Measurements from ENCODE around the gene RRM2.

RRM2 gene

DNA sequence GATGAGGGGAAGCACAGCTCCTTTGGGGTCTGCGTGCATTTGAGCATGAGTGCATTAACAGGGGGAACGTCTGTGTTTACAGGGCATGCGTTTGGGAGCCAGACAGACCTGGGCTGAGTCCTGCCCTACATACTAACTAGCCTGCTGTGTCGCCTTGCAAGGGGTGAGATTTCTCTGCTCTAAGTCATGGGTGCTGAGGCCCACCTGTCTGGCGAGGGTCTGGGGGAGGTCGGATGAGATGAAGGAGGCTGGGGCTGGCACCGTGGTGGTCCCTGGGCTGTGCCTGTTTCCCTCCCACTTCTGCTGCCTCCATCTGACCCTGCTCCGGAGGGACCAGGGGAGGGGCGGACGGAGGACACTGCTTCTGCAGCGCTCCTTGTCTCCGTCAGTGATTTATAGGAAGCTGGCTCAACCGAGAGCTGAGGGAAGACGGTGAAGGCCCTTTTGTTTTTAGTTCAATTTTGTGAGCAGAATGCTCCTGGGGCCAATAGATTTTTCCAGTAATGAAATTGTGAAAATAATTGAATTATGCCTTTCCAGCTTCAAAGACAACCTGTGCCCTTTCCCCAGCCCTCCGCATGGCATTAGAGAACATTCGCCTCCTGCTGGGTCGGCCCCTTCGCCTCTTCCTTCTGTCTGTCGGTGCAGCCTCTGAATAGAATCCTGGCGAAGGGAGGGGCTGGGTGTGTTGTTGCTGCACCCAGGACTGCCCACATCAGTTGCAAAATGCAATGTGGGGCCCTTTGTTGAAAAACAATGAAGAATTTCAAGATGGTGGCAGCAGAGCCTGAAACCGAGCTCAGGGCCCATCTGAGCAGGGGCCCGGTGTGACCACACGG lies 49.7 kb downstream of the RRM2 start:
- DNase-seq (ENCODE audit: insufficient read length, low spot score) (no peak), FAIRE-seq (no peak)
- no peak for TF ChIP-seq POLR2A (IDR thresholded peaks at IDR 0.05; ENCODE audit: low read depth, low read length)

DNA sequence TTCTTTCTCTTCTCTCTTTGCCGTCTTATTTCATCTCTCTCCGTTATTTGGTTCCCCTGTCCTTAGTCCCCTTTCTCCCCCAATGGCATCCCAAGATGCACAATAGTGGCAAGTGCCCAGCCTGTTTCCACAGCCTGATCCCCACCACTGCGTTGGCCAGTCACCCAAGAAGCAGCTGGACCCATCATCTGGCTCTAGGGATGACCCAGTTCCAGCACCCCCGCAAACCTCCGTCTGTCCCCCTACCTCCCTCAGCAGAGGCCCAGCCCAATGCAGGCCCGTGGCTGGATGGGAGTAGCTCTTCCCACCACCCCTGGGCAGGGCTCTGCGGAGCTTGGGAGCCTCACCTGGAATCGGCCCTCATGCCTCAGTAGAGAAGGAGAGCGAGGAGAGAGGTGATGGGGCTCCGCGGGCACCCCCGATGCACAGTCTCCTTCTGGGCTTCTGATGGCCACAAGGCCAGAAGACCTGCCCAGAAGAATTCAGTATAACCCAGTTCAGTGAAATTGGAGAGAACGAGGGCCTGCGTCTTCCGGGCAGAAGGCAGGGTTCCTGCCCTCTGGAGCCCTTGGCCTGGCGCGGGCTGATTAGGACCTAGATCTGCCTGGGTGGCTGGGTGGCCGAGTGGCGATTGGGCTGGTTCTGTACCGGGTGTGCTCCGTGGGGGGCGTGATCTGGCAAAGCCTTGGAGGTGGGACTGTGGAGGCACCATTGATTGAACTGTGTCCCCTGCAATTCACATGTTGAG lies 50.9 kb downstream of the RRM2 start:
- no peak for FAIRE-seq
- TF ChIP-seq POLR2A (IDR thresholded peaks at IDR 0.05; ENCODE audit: low read depth, low read length): no peak
- DNase-seq (ENCODE audit: insufficient read length, low spot score): no peak

DNA sequence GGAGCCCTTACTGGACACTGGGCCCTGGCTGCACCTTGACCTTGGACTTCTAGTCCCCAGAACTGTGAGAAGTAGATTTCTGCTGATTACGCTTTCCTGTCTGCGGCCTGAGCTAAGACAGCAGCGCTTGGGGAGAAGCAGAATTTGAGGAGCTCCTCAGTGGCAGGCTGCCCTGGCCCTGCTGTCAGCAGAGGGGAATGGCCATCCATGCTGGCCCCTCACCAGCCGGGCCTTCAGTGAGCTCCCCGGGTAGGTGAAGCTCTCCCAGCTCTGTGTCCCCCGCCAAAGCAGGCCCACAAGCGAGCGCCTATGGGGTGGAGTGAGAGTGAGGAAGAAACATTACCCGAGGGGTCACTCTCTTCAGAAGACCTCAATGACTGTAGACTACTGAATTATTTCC lies 51.6 kb downstream of the RRM2 start:
- DNase-seq (ENCODE audit: insufficient read length, low spot score) (no peak), FAIRE-seq (no peak)
- TF ChIP-seq POLR2A (IDR thresholded peaks at IDR 0.05; ENCODE audit: low read depth, low read length): no peak

DNA sequence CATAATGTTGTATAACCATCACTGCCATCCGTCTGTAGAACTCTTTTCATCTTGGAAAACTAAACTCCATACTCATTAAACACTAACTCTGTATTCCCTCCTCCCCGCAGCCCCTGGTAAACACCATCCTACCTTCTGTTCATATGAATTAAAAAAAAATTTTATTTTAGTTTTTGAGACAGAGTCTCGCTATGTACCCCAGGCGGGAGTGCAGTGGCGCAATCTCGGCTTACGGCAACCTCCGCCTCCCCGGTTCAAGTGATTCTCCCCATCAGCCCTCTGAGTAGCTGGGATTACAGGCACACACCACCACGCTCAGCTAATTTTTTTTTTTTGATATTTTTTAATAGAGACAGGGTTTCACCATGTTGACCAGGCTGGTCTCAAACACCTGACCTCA lies 52.9 kb downstream of the RRM2 start:
- FAIRE-seq: no peak
- no peak for TF ChIP-seq POLR2A (IDR thresholded peaks at IDR 0.05; ENCODE audit: low read depth, low read length)
- DNase-seq (ENCODE audit: insufficient read length, low spot score): no peak

DNA sequence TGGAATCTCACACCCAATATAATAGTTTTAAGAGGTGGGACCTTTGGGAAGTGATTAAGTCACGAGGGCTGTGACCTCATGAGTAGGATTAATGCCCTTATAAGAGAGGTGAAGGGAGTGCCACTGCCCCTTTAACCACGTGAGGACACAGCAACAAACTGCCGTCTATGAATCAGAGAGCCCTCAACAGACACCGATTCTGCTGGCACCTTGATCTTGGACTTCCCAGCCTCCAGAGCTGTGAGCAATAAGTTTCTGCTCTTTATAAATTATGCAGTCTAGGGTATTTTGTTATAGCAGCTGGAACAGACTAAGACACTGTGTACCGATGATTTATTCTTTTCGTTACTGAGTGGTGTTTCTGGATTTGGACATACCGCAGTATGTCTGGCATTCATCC lies 56.2 kb downstream of the RRM2 start:
- TF ChIP-seq POLR2A (IDR thresholded peaks at IDR 0.05; ENCODE audit: low read depth, low read length): no peak
- FAIRE-seq: no peak

DNA sequence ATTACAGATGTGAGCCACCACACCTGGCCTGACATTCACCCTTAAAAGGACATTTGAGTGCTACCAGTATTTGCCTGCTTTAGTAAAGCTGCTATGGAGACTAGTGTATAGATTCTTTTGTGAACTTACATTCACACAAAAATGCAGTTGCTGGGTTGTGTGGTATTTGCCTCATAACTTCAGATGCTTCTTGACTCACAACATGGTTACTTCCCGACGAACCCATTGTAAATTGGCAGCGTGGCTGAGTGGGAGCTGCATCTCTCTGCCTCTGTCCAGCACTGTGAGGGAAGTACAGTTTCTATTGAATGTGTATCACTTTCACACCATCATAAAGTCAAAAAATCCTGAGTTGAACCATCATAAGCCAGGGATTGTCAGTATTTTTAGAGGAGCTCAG lies 56.9 kb downstream of the RRM2 start:
- DNase-seq (ENCODE audit: insufficient read length, low spot score) (no peak), FAIRE-seq (no peak)
- TF ChIP-seq POLR2A (IDR thresholded peaks at IDR 0.05; ENCODE audit: low read depth, low read length): no peak

More for the DNA sequence above, 56.2 kb downstream of the RRM2 start:
- no peak for DNase-seq (ENCODE audit: insufficient read length, low spot score)

DNA sequence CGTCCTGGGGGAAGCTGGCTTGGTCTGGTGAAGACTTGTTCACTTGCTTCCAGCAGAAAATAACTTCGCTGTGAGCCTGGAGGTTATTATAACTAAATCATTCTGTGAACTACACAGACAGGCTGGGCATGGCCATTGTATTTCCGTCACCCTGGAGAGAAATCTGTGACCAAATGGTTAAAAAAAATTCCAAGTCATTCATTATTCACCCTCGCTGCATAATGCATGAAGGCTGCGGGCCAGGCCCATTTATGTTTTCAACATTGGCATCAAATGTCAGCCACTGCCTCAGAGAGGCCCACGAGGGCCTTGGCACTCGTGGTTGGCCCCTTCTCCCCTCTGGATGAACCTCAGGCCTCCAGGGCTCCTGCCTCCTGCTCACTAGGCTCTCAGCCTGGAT lies 57.7 kb downstream of the RRM2 start:
- DNase-seq (ENCODE audit: insufficient read length, low spot score): no peak
- FAIRE-seq: no peak
- no peak for TF ChIP-seq POLR2A (IDR thresholded peaks at IDR 0.05; ENCODE audit: low read depth, low read length)

Data from H54 (cell line).